Keratinocyte (primary cell): ENCODE results near the gene BCL7A. TPM values are rescaled to one million over a fixed set of nuclear protein-coding genes. Genes with fewer than 3 reads are reported as not detected.
"Not testable (repeated sequence)": the region's sequence is repeated elsewhere in the genome, so short reads cannot be mapped to it uniquely, and the experiment has no call there.

Experiments
- DNase-seq: peaks from one replicate; pipeline ENCODE4 v3.0.0-alpha.2; 2011; ENCODE audit warnings: low read depth, missing footprints, low spot score
- FAIRE-seq: peaks from 2 replicates; lab custom pipeline; 2011; peaks lifted over from hg19 to GRCh38; lab: Jason Lieb, UNC
- H2AFZ ChIP-seq: 2 replicates; pipeline ENCODE4 v1.6.0; 2012; ENCODE audit warnings: low read length, control low read depth, inconsistent platforms; ENCODE audit not compliant: control insufficient read depth
- H3K27ac ChIP-seq: 2 replicates; pipeline ENCODE4 v1.5.1; 2011; ENCODE audit warnings: low read length; ENCODE audit not compliant: control insufficient read depth, insufficient read depth
- H3K27me3 ChIP-seq: 3 replicates; pipeline ENCODE4 v1.6.0; 2011; ENCODE audit warnings: low read length; ENCODE audit not compliant: control insufficient read depth, insufficient read depth; ENCODE audit errors: extremely low read depth
- H3K36me3 ChIP-seq, 2 experiments: 2 replicates in 1 of 2; 3 replicates in 1 of 2; pipeline ENCODE4 v1.5.1; 2011; ENCODE audit warnings: low read length in 2 of 2, mild to moderate bottlenecking in 1 of 2; ENCODE audit not compliant: control insufficient read depth in 2 of 2, insufficient read depth in 2 of 2; ENCODE audit errors: extremely low read depth in 1 of 2
- H3K4me1 ChIP-seq: 3 replicates; pipeline ENCODE4 v1.5.1; 2011; ENCODE audit warnings: low read length; ENCODE audit not compliant: control insufficient read depth, insufficient read depth; ENCODE audit errors: extremely low read depth
- H3K4me2 ChIP-seq: 3 replicates; pipeline ENCODE4 v1.6.0; 2011; ENCODE audit warnings: low read depth, low read length; ENCODE audit not compliant: control insufficient read depth, insufficient read depth; ENCODE audit errors: extremely low read depth
- H3K4me3 ChIP-seq, 3 experiments: fragments of 200-600 bp in 1 of 3; sonication (generic) in 1 of 3; 2 replicates in 2 of 3; 3 replicates in 1 of 3; pipeline ENCODE4 v1.5.1; 2011 to 2016; ENCODE audit warnings: low read length in 3 of 3, mild to moderate bottlenecking in 3 of 3, control low read depth in 2 of 3, inconsistent platforms in 1 of 3, low read depth in 1 of 3, mixed read lengths in 1 of 3, mixed run types in 1 of 3, moderate library complexity in 1 of 3; ENCODE audit not compliant: control insufficient read depth in 2 of 3, insufficient read depth in 2 of 3; ENCODE audit errors: extremely low read depth in 1 of 3
- H3K79me2 ChIP-seq: 2 replicates; pipeline ENCODE4 v1.6.0; 2012; ENCODE audit warnings: low read length; ENCODE audit not compliant: control insufficient read depth, insufficient read depth
- H3K9ac ChIP-seq: 3 replicates; pipeline ENCODE4 v1.6.0; 2011; ENCODE audit warnings: low read length; ENCODE audit not compliant: control insufficient read depth, insufficient read depth; ENCODE audit errors: extremely low read depth
- H3K9me1 ChIP-seq: 3 replicates; pipeline ENCODE4 v1.6.0; 2011; ENCODE audit warnings: low read length; ENCODE audit not compliant: control insufficient read depth, insufficient read depth; ENCODE audit errors: extremely low read depth
- H3K9me3 ChIP-seq: 2 replicates; pipeline ENCODE4 v1.5.1; 2012; ENCODE audit warnings: low read depth, low read length; ENCODE audit not compliant: control insufficient read depth
- H4K20me1 ChIP-seq: 3 replicates; pipeline ENCODE4 v1.6.0; 2011; ENCODE audit warnings: low read length; ENCODE audit not compliant: control insufficient read depth, insufficient read depth; ENCODE audit errors: extremely low read depth
- EZH2 ChIP-seq: IDR thresholded peaks from one replicate; pipeline ENCODE4 v1.6.1; 2012; ENCODE audit warnings: inconsistent platforms, mild to moderate bottlenecking, low read length, moderate library complexity
- dilution Hi-C: fragments of 300-500 bp; cut with MboI; formaldehyde crosslinking; loops from one replicate; pipeline ENCODE4 v1.7.0; 2020; ENCODE audit warnings: low sequenced_read_pairs; ENCODE audit not compliant: extremely low pct_ligation_motif_present
- polyA plus RNA-seq, 5 experiments: library from polyadenylated mRNA; depleted of rRNA in 3 of 5; stranded (reverse) in 3 of 5; stranded (forward) in 1 of 5; unstranded in 1 of 5; fragments of >200 nt; gene quantifications; 1 replicate in 1 of 5; 2 replicates in 3 of 5; 3 replicates in 1 of 5; pipeline versions ENCODE4 v1.2.1 to v1.2.3, GENCODE V29; 2011 to 2012; ENCODE audit warnings: missing spikeins in 2 of 5, low read depth in 1 of 5, low replicate concordance in 1 of 5
- TF ChIP-seq, protein P1 (sequence below), 3 experiments: IDR thresholded peaks in 1 of 3; conservative IDR thresholded peaks in 1 of 3; optimal IDR thresholded peaks in 1 of 3; 2 replicates in 2 of 3; 3 replicates in 1 of 3; pipeline versions ENCODE3 to v1.5.1; 2011; ENCODE audit warnings: low read length in 3 of 3, mild to moderate bottlenecking in 3 of 3, moderate library complexity in 2 of 3, control low read depth in 1 of 3, inconsistent platforms in 1 of 3; ENCODE audit not compliant: insufficient read depth in 2 of 3; ENCODE audit errors: extremely low read depth in 1 of 3

The BCL7A gene
- polyA plus RNA-seq, 1 donor (not counting 4 experiments of a cell fraction or from before 2014, with no cell fraction given) = 12.8 TPM

DNA sequence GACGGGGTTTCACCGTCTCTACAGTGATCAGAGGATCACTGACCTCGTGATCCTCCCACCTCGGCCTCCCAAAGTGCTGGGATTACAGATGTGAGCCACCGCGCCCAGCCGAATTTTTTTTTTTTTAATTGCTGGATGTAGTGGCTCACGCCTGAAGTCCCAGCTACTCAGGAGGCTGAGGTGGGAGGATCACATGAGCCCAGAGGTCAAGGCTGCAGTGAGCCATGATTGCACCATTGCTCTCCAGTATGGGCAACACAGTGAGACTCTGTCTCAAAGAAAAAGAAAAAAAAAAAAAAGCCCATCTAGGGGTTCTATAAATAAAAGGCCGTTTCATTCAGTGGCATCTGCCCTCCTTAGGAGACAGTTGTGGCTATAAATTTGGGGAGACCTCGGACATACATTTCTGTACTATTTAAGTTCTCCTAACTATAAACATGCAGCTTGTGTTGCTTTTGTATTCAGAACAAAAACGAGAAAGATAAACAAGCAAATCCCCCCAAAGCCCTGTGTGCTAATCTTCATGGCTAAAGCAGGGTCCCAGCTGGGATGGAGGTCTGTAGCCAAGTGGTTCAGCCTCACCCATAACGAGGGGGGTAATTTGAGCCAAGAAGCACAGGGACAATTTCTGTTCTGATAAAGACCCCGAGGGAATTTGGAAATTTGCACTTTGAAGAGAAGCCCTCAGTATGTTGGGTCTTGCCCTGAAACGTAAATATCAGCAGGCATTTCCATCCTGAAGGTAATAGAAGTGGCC, 35.0 kb upstream of the BCL7A start:
- no peak for DNase-seq
- no peak overlapping the region for H3K4me3 ChIP-seq
- no peaks in the 10 kb centered on the region for H4K20me1 ChIP-seq
- FAIRE-seq = no peak
- H2AFZ ChIP-seq = no peak overlapping the region
- dilution Hi-C loops = no loop called here
- H3K4me1 ChIP-seq = peaks cover 14% of the 10 kb centered on the region
- no peak overlapping the region for H3K9ac ChIP-seq
- H3K9me3 ChIP-seq = no peaks in the 10 kb centered on the region
- H3K27me3 ChIP-seq = no peaks in the 10 kb centered on the region
- H3K9me1 ChIP-seq = no peaks in the 10 kb centered on the region
- no peak overlapping the region for H3K4me2 ChIP-seq
- H3K79me2 ChIP-seq = no peaks in the 10 kb centered on the region
- H3K27ac ChIP-seq = no peak overlapping the region
- TF ChIP-seq EZH2 = no peak
- TF ChIP-seq, protein P1, sequence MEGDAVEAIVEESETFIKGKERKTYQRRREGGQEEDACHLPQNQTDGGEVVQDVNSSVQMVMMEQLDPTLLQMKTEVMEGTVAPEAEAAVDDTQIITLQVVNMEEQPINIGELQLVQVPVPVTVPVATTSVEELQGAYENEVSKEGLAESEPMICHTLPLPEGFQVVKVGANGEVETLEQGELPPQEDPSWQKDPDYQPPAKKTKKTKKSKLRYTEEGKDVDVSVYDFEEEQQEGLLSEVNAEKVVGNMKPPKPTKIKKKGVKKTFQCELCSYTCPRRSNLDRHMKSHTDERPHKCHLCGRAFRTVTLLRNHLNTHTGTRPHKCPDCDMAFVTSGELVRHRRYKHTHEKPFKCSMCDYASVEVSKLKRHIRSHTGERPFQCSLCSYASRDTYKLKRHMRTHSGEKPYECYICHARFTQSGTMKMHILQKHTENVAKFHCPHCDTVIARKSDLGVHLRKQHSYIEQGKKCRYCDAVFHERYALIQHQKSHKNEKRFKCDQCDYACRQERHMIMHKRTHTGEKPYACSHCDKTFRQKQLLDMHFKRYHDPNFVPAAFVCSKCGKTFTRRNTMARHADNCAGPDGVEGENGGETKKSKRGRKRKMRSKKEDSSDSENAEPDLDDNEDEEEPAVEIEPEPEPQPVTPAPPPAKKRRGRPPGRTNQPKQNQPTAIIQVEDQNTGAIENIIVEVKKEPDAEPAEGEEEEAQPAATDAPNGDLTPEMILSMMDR (optimal IDR thresholded peaks at IDR 0.05 in 1 of 3, IDR thresholded peaks at IDR 0.05 in 1 of 3, conservative IDR thresholded peaks at IDR 0.05 in 1 of 3; ENCODE audit: extremely low read depth in 1 of 3, insufficient read depth in 2 of 3, low read length in 3 of 3) = no peak
- H3K36me3 ChIP-seq = no peaks in the 10 kb centered on the region

DNA sequence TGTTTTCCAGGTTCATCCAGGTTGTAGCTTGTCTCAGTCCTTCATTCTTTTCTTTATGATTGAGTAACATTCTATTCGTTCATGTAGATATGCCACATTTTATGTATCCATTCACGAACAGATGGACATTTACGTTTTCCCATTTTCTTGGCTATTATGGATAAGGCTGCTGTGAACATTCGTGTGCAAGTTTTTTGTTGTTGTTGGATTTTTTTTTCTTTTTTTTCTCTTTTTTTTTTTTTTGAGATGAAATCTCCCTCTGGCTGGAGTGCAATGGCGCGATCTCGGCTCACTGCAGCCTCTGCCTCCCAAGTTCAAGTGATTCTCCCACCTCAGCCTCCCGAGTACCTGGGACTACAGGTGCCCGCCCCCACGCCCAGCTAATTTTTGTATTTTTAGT, 33.2 kb upstream of the BCL7A start:
- H3K9me1 ChIP-seq, DNase-seq, H3K4me2 ChIP-seq, dilution Hi-C loops, H3K27ac ChIP-seq, H3K9me3 ChIP-seq, FAIRE-seq, H3K4me3 ChIP-seq, H2AFZ ChIP-seq, H3K79me2 ChIP-seq, H3K9ac ChIP-seq, H3K36me3 ChIP-seq, H4K20me1 ChIP-seq, H3K27me3 ChIP-seq: not testable (repeated sequence)
- peaks cover 21% of the 10 kb centered on the region for H3K4me1 ChIP-seq
